ENCODE measurements around the gene RGS6.

DNA sequence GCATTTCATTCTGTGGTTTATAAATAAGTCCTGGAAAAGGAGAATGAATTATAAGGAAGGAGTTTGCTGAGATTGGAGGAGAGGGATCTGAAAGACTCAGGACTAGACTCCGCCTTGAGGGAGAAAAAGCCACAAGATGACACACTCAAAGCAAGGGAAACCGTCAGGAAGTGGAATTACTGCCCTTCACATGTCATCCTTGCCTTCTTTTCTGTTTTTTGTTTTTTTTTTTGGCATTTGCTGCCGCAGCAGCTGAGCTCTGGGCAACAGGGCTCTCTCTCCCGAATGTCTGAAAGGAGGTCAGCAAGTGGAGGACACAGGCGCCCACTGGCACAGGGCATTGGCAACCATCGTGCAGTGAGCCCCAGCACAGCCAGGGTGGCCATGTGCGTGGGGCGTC is 616.8 kb downstream of the RGS6 start:
- no peak for TF ChIP-seq BHLHE40 (IDR thresholded peaks at IDR 0.05; ENCODE audit: borderline replicate concordance)
- TF ChIP-seq NFRKB (IDR thresholded peaks at IDR 0.05): no peak
- no peak for TF ChIP-seq SP1 (IDR thresholded peaks at IDR 0.05)
- no peak for TF ChIP-seq ZNF384 (IDR thresholded peaks at IDR 0.05)
